H9 (cell line): ENCODE measurements around the gene B4GALT1. TPM values are rescaled to one million over a fixed set of nuclear protein-coding genes. Genes with fewer than 3 reads are reported as not detected.

Source experiments
- DNase-seq: peaks from one replicate; pipeline ENCODE4 v3.0.0-alpha.2; 2017
- H2AFZ ChIP-seq: one replicate; pipeline ENCODE4 v1.6.1; 2013; ENCODE audit warnings: mild to moderate bottlenecking, low read length, control low read depth, moderate library complexity
- H2AK5ac ChIP-seq: 2 replicates; pipeline ENCODE4 v1.6.1; 2013; ENCODE audit warnings: low read length, control low read depth, mixed read lengths; ENCODE audit not compliant: insufficient read length
- H2BK120ac ChIP-seq: one replicate; pipeline ENCODE4 v1.6.1; 2013; ENCODE audit warnings: low read depth, mild to moderate bottlenecking, low read length, control low read depth, inconsistent platforms; ENCODE audit not compliant: poor library complexity, severe bottlenecking
- H2BK12ac ChIP-seq: 2 replicates; pipeline ENCODE4 v1.6.1; 2013; ENCODE audit warnings: low read length, control low read depth, mixed read lengths, low read depth; ENCODE audit not compliant: insufficient read length
- H2BK15ac ChIP-seq: 2 replicates; pipeline ENCODE4 v1.6.1; 2013; ENCODE audit warnings: low read depth, low read length, control low read depth
- H2BK20ac ChIP-seq: one replicate; pipeline ENCODE4 v1.6.1; 2013; ENCODE audit warnings: low read depth, mild to moderate bottlenecking, low read length, control low read depth, inconsistent platforms; ENCODE audit not compliant: poor library complexity, severe bottlenecking
- H2BK5ac ChIP-seq: 2 replicates; pipeline ENCODE4 v1.6.1; 2013; ENCODE audit warnings: low read length, control low read depth, mixed read lengths; ENCODE audit not compliant: insufficient read length
- H3K14ac ChIP-seq: 2 replicates; pipeline ENCODE4 v1.6.1; 2013; ENCODE audit warnings: low read length, control low read depth; ENCODE audit not compliant: insufficient read depth
- H3K18ac ChIP-seq: 2 replicates; pipeline ENCODE4 v1.6.1; 2013; ENCODE audit warnings: low read depth, mild to moderate bottlenecking, mixed read lengths, low read length, control low read depth; ENCODE audit not compliant: insufficient read length
- H3K23ac ChIP-seq: 2 replicates; pipeline ENCODE4 v1.6.1; 2013; ENCODE audit warnings: low read length, control low read depth, mixed read lengths, low read depth; ENCODE audit not compliant: insufficient read length
- H3K23me2 ChIP-seq: 2 replicates; pipeline ENCODE4 v1.6.1; 2013; ENCODE audit warnings: low read depth, mild to moderate bottlenecking, mixed read lengths, low read length, control low read depth; ENCODE audit not compliant: insufficient read length, poor library complexity, severe bottlenecking
- H3K27ac ChIP-seq: 2 replicates; pipeline ENCODE4 v1.5.1; 2013; ENCODE audit warnings: low read length, control low read depth, mixed read lengths, low read depth; ENCODE audit not compliant: insufficient read length
- H3K27me3 ChIP-seq: 2 replicates; pipeline ENCODE4 v1.6.1; 2013; ENCODE audit warnings: low read length, control low read depth, inconsistent platforms; ENCODE audit not compliant: insufficient read depth
- H3K4ac ChIP-seq: 2 replicates; pipeline ENCODE4 v1.6.1; 2013; ENCODE audit warnings: low read depth, mild to moderate bottlenecking, control low read depth, inconsistent platforms, low read length, moderate library complexity
- H3K4me1 ChIP-seq: 2 replicates; pipeline ENCODE4 v1.6.1; 2013; ENCODE audit warnings: low read length, control low read depth, inconsistent platforms; ENCODE audit not compliant: insufficient read depth
- H3K4me2 ChIP-seq: 2 replicates; pipeline ENCODE4 v1.6.1; 2013; ENCODE audit warnings: low read length, control low read depth, mixed read lengths; ENCODE audit not compliant: insufficient read length, insufficient read depth
- H3K56ac ChIP-seq: 2 replicates; pipeline ENCODE4 v1.6.1; 2013; ENCODE audit warnings: low read depth, mild to moderate bottlenecking, mixed read lengths, low read length, control low read depth; ENCODE audit not compliant: insufficient read length
- H3K79me1 ChIP-seq: 2 replicates; pipeline ENCODE4 v1.6.1; 2013; ENCODE audit warnings: low read depth, mild to moderate bottlenecking, moderate library complexity, low read length, control low read depth, inconsistent platforms; ENCODE audit not compliant: insufficient read depth, poor library complexity, severe bottlenecking
- H3K79me2 ChIP-seq: 2 replicates; pipeline ENCODE4 v1.6.1; 2013; ENCODE audit warnings: low read length, control low read depth, inconsistent platforms; ENCODE audit not compliant: insufficient read depth
- H3K9ac ChIP-seq: 2 replicates; pipeline ENCODE4 v1.6.1; 2013; ENCODE audit warnings: low read length, control low read depth, mixed read lengths; ENCODE audit not compliant: insufficient read length; ENCODE audit errors: extremely low read depth
- H3K9me3 ChIP-seq: one replicate; pipeline ENCODE4 v1.6.1; 2013; ENCODE audit warnings: low read depth, low read length, inconsistent platforms; ENCODE audit not compliant: control insufficient read depth
- H3T11ph ChIP-seq: one replicate; pipeline ENCODE4 v1.6.1; 2013; ENCODE audit warnings: mild to moderate bottlenecking, low read length, control low read depth, inconsistent platforms
- H4K20me1 ChIP-seq: one replicate; pipeline ENCODE4 v1.6.1; 2013; ENCODE audit not compliant: control insufficient read depth, insufficient read length, insufficient read depth
- H4K5ac ChIP-seq: 2 replicates; pipeline ENCODE4 v1.6.1; 2013; ENCODE audit warnings: low read depth, mild to moderate bottlenecking, mixed read lengths, low read length, control low read depth; ENCODE audit not compliant: insufficient read length
- H4K8ac ChIP-seq: replicated peaks from 2 replicates; pipeline ENCODE4 v1.6.1; 2013; ENCODE audit warnings: low read length, control low read depth, mixed read lengths, low read depth; ENCODE audit not compliant: insufficient read length
- H4K91ac ChIP-seq: 2 replicates; pipeline ENCODE4 v1.6.1; 2013; ENCODE audit warnings: low read depth, mild to moderate bottlenecking, moderate library complexity, mixed read lengths, low read length, control low read depth; ENCODE audit not compliant: insufficient read length
- H3K27ac Mint-ChIP-seq, 3 experiments: 2 replicates in 2 of 3; 3 replicates in 1 of 3; pipeline ENCODE4 v1.8.0; 2020 to 2021; ENCODE audit warnings: mixed read lengths in 3 of 3, mild to moderate bottlenecking in 1 of 3, moderate library complexity in 1 of 3
- H3K27me3 Mint-ChIP-seq: 2 replicates; pipeline ENCODE4 v1.8.0; 2021; ENCODE audit warnings: low read depth, mild to moderate bottlenecking, moderate library complexity, mixed read lengths
- H3K36me3 Mint-ChIP-seq, 3 experiments: 2 replicates in 2 of 3; 3 replicates in 1 of 3; pipeline ENCODE4 v1.8.0; 2020 to 2021; ENCODE audit warnings: low read depth in 3 of 3, mixed read lengths in 3 of 3; ENCODE audit not compliant: insufficient read depth in 1 of 3
- H3K4me1 Mint-ChIP-seq, 2 experiments: 2 replicates each; pipeline ENCODE4 v1.8.0; 2020; ENCODE audit warnings: mixed read lengths in 2 of 2
- H3K4me3 Mint-ChIP-seq, 2 experiments: 2 replicates in 1 of 2; 3 replicates in 1 of 2; pipeline ENCODE4 v1.8.0; 2020 to 2021; ENCODE audit warnings: mild to moderate bottlenecking in 2 of 2, mixed read lengths in 2 of 2, moderate library complexity in 1 of 2
- H3K9me3 Mint-ChIP-seq, 2 experiments: 2 replicates in 1 of 2; 3 replicates in 1 of 2; pipeline ENCODE4 v1.8.0; 2020; ENCODE audit warnings: mild to moderate bottlenecking in 2 of 2, mixed read lengths in 2 of 2, moderate library complexity in 1 of 2
- WGBS: extraction: QIAGEN DNeasy Blood & Tissue Kit; methylation state at CpG from one replicate; pipeline ENCODE4 v1.1.7; 2013; ENCODE audit warnings: missing lambda C conversion rate, low lambda C conversion rate, mixed read lengths; ENCODE audit not compliant: insufficient read length; ENCODE audit errors: extremely low coverage; 5-methylcytosine and 5-hydroxymethylcytosine counted together
- total RNA-seq: library from RNA; stranded (reverse); gene quantifications from 2 replicates; pipeline ENCODE4 v1.2.1, GENCODE V29; 2021
- TF ChIP-seq, protein P1 (sequence below): fragments of 200-600 bp; sonication (generic); conservative IDR thresholded peaks from 3 replicates; pipeline ENCODE4 v1.8.0; 2021; ENCODE audit warnings: antibody characterized with exemption, mild to moderate bottlenecking

B4GALT1 gene
- total RNA-seq, 1 experiment from 2014 or later: 15.3 TPM

DNA sequence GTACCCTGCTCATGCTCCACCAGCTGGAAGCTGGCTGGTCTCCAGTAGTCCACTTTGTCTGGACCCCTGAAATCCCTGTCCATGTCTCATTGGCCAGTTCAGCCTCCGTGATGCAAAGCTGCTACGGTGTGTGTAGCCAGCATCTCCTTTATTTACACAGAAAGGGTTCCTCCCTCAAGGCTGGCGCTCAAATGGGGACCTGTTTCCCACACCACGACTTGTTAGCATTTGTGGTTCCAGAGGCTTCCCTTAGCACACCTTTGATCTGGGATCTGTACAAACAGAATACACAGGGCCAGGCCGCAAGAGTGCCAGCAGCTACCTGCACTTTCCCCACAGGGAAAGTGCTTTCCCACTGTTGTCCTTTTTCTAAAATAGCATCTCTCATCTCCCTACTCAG is 85.0 kb downstream of the B4GALT1 start:
- Histone ChIP-seq H4K8ac (no peak overlapping the region), H3K27ac (no peak overlapping the region), H3K4me2 (no peak overlapping the region), H3K4ac (no peak overlapping the region), H2BK12ac (no peak overlapping the region), H3K14ac (no peak overlapping the region), H4K5ac (no peak overlapping the region), H2BK15ac (no peak overlapping the region), H3K56ac (no peak overlapping the region), H3K18ac (no peak overlapping the region), H4K20me1 (no peaks in the 10 kb centered on the region), H3K27me3 (no peaks in the 10 kb centered on the region), H3K9ac (no peak overlapping the region), H2BK20ac (no peak overlapping the region), H3K79me2 (no peaks in the 10 kb centered on the region), H2AK5ac (no peak overlapping the region), H2BK120ac (no peak overlapping the region), H3K23me2 (no peaks in the 10 kb centered on the region), H3K4me1 (no peaks in the 10 kb centered on the region), H2AFZ (no peak overlapping the region), H3K23ac (no peak overlapping the region), H2BK5ac (no peak overlapping the region), H4K91ac (no peak overlapping the region), H3T11ph (no peak overlapping the region), H3K79me1 (no peaks in the 10 kb centered on the region), H3K9me3 (no peaks in the 10 kb centered on the region)
- H3K4me1 Mint-ChIP-seq: no peaks in the 10 kb centered on the region
- peaks cover 13% of the 10 kb centered on the region for H3K27me3 Mint-ChIP-seq
- H3K27ac Mint-ChIP-seq: no peak overlapping the region
- H3K4me3 Mint-ChIP-seq: no peak overlapping the region
- no CpG with 5 or more reads among the region's 5 CpGs for WGBS
- DNase-seq: no peak
- H3K9me3 Mint-ChIP-seq: peaks cover 14 to 17% of the 10 kb centered on the region in 2 experiments
- TF ChIP-seq, protein P1, sequence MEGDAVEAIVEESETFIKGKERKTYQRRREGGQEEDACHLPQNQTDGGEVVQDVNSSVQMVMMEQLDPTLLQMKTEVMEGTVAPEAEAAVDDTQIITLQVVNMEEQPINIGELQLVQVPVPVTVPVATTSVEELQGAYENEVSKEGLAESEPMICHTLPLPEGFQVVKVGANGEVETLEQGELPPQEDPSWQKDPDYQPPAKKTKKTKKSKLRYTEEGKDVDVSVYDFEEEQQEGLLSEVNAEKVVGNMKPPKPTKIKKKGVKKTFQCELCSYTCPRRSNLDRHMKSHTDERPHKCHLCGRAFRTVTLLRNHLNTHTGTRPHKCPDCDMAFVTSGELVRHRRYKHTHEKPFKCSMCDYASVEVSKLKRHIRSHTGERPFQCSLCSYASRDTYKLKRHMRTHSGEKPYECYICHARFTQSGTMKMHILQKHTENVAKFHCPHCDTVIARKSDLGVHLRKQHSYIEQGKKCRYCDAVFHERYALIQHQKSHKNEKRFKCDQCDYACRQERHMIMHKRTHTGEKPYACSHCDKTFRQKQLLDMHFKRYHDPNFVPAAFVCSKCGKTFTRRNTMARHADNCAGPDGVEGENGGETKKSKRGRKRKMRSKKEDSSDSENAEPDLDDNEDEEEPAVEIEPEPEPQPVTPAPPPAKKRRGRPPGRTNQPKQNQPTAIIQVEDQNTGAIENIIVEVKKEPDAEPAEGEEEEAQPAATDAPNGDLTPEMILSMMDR: no peak
- no peaks in the 10 kb centered on the region; a peak in 1 of 7 replicates for H3K36me3 Mint-ChIP-seq
